Measurements from ENCODE around the gene SIGLEC15.

GRCh38 chr18:45783097-45784075 lies 42.1 kb upstream of the SIGLEC15 start:
- TF ChIP-seq CTCF (IDR thresholded peaks at IDR 0.05), result no peak
- TF ChIP-seq POLR2A (IDR thresholded peaks at IDR 0.05), result no peak
